WTC11 (cell line): ENCODE data around the gene CTRB1. TPM values are rescaled to one million over a fixed set of nuclear protein-coding genes. Genes with fewer than 3 reads are reported as not detected.

Experiments used
- ATAC-seq: fragments of 200-7000 bp; cut with Tn5 transposase; 2 replicates; pipeline ENCODE4 v1.10.0; 2021; ENCODE audit warnings: mild to moderate bottlenecking, moderate library complexity
- CTCF ChIA-PET: fragments of 300-600 bp; sonication (Branson Sonifier 250); formaldehyde crosslinking; loops from one replicate; lab custom pipeline; 2021; ENCODE audit warnings: antibody characterized with exemption; lab: Charles Lee
- POLR2A ChIA-PET: fragments of 350-600 bp; sonication (Branson Sonifier 250); formaldehyde crosslinking; loops from one replicate; lab custom pipeline; 2021; ENCODE audit warnings: antibody characterized with exemption; lab: Charles Lee
- DNase-seq: peaks from one replicate; pipeline ENCODE4 v3.0.0; 2021; ENCODE audit warnings: low spot score
- H3K27ac Mint-ChIP-seq: 2 replicates; pipeline ENCODE4 v1.8.0; 2021; ENCODE audit warnings: mixed read lengths
- H3K27me3 Mint-ChIP-seq: 2 replicates; pipeline ENCODE4 v1.8.0; 2021; ENCODE audit warnings: low read depth, mild to moderate bottlenecking, moderate library complexity, mixed read lengths
- H3K36me3 Mint-ChIP-seq: 2 replicates; pipeline ENCODE4 v1.8.0; 2021; ENCODE audit warnings: mixed read lengths
- H3K4me1 Mint-ChIP-seq: 2 replicates; pipeline ENCODE4 v1.8.0; 2022; ENCODE audit warnings: mixed read lengths
- H3K4me3 Mint-ChIP-seq: 2 replicates; pipeline ENCODE4 v1.8.0; 2021; ENCODE audit warnings: mild to moderate bottlenecking, moderate library complexity, mixed read lengths
- H3K9me3 Mint-ChIP-seq: 2 replicates; pipeline ENCODE4 v1.8.0; 2021; ENCODE audit warnings: mixed read lengths
- JUN ChIP-seq: sonication (generic); formaldehyde crosslinking; IDR thresholded peaks from 2 replicates; pipeline ENCODE4 v1.8.0; 2023; ENCODE audit warnings: mild to moderate bottlenecking, missing genetic modification reagents
- NR3C1 ChIP-seq: sonication (generic); formaldehyde crosslinking; conservative IDR thresholded peaks from 2 replicates; pipeline ENCODE4 v1.8.1; 2023; ENCODE audit warnings: low read depth, mild to moderate bottlenecking, missing genetic modification reagents
- SMAD4 ChIP-seq: sonication (generic); formaldehyde crosslinking; IDR thresholded peaks from 2 replicates; pipeline ENCODE4 v1.8.0; 2022; ENCODE audit warnings: mild to moderate bottlenecking, missing genetic modification reagents
- SOX15 ChIP-seq: fragments of 250-450 bp; sonication (Bioruptor Pico); IDR thresholded peaks from 2 replicates; pipeline ENCODE4 v1.9.0; 2021; ENCODE audit warnings: mild to moderate bottlenecking
- TCF7 ChIP-seq: sonication (generic); formaldehyde crosslinking; IDR thresholded peaks from 2 replicates; pipeline ENCODE4 v1.8.0; 2022; ENCODE audit warnings: mild to moderate bottlenecking, low read depth, missing genetic modification reagents, moderate library complexity
- TEAD1 ChIP-seq: sonication (generic); formaldehyde crosslinking; IDR thresholded peaks from 2 replicates; pipeline ENCODE4 v1.8.0; 2022; ENCODE audit warnings: mild to moderate bottlenecking, missing genetic modification reagents
- TP53 ChIP-seq: sonication (generic); formaldehyde crosslinking; IDR thresholded peaks from 2 replicates; pipeline ENCODE4 v1.8.1; 2023; ENCODE audit warnings: mild to moderate bottlenecking, missing genetic modification reagents
- ZNF121 ChIP-seq: sonication (generic); formaldehyde crosslinking; IDR thresholded peaks from 2 replicates; pipeline ENCODE4 v1.8.0; 2023; ENCODE audit warnings: missing genetic modification reagents
- ZNF138 ChIP-seq: sonication (generic); formaldehyde crosslinking; conservative IDR thresholded peaks from 2 replicates; pipeline ENCODE4 v1.8.1; 2022; ENCODE audit warnings: mild to moderate bottlenecking, moderate library complexity, missing genetic modification reagents
- ZNF232 ChIP-seq: sonication (generic); formaldehyde crosslinking; IDR thresholded peaks from 2 replicates; pipeline ENCODE4 v1.8.0; 2022; ENCODE audit warnings: mild to moderate bottlenecking, missing genetic modification reagents
- ZNF423 ChIP-seq: fragments of 250-450 bp; sonication (Bioruptor Pico); IDR thresholded peaks from 2 replicates; pipeline ENCODE4 v2.1.2; 2022; ENCODE audit warnings: mild to moderate bottlenecking, moderate library complexity
- total RNA-seq: library from RNA; stranded (reverse); gene quantifications from 3 replicates; pipeline ENCODE4 v1.2.3, GENCODE V29; 2021
- TF ChIP-seq, protein P1 (sequence below): fragments of 250-450 bp; sonication (Bioruptor Pico); IDR thresholded peaks from 2 replicates; pipeline ENCODE4 v1.9.0; 2021; ENCODE audit warnings: mild to moderate bottlenecking, borderline replicate concordance
- TF ChIP-seq, protein P2 (sequence below): sonication (generic); formaldehyde crosslinking; IDR thresholded peaks from 2 replicates; pipeline ENCODE4 v1.8.0; 2022; ENCODE audit warnings: mild to moderate bottlenecking, missing genetic modification reagents
- TF ChIP-seq, protein P3 (sequence below): sonication (generic); formaldehyde crosslinking; IDR thresholded peaks from 2 replicates; pipeline ENCODE4 v1.8.1; 2022; ENCODE audit warnings: low read depth, missing genetic modification reagents, borderline replicate concordance
- TF ChIP-seq, protein P4 (sequence below): sonication (generic); formaldehyde crosslinking; IDR thresholded peaks from 2 replicates; pipeline ENCODE4 v1.8.1; 2022; ENCODE audit warnings: mild to moderate bottlenecking, missing genetic modification reagents, moderate library complexity, borderline replicate concordance
- TF ChIP-seq, protein P5 (sequence below): fragments of 250-450 bp; sonication (Bioruptor Pico); IDR thresholded peaks from 2 replicates; pipeline ENCODE4 v2.1.2; 2022; ENCODE audit warnings: mild to moderate bottlenecking, moderate library complexity
- TF ChIP-seq, protein P6 (sequence below): sonication (generic); formaldehyde crosslinking; IDR thresholded peaks from 2 replicates; pipeline ENCODE4 v1.8.0; 2022; ENCODE audit warnings: missing genetic modification reagents

CTRB1 gene
- total RNA-seq, 1 experiment from 2014 or later = 3.9 TPM

DNA sequence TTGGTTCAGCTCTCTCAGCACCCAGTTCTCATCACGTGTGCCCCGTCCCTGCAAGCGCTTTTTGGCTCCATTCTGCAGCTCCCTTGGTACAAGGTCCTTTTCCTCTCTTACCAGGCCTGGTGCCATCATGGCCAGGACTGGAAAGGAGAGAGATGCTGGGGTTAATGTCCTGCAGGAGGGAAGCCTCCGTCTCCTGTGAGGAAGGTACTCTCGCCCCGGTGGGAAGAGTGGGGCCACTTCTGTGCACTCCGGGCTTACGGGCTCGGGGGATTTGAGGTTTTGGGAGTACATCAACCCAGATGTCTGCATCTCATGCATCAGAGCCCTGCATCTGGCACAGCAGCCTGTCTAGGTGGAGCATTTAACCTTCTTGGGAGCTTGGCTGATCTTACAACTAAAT is 22.0 kb upstream of the CTRB1 start:
- ATAC-seq (no peak), DNase-seq (no peak)
- no peaks in the 10 kb centered on the region; the same call in 1 of the 2 replicates for H3K27me3 Mint-ChIP-seq
- H3K9me3 Mint-ChIP-seq = no peaks in the 10 kb centered on the region
- ChIA-PET POLR2A (no interaction called here), CTCF (interaction anchor here (1.1 to 4.2 kb wide), 4 partner anchors 8 to 189 kb away, joined by 3 to 47 read pairs (median 4); no protein-coding TSS in a partner anchor)
- no peak overlapping the region for H3K4me3 Mint-ChIP-seq
- H3K36me3 Mint-ChIP-seq = no peaks in the 10 kb centered on the region
- H3K27ac Mint-ChIP-seq = no peak overlapping the region
- TF ChIP-seq, protein P1, sequence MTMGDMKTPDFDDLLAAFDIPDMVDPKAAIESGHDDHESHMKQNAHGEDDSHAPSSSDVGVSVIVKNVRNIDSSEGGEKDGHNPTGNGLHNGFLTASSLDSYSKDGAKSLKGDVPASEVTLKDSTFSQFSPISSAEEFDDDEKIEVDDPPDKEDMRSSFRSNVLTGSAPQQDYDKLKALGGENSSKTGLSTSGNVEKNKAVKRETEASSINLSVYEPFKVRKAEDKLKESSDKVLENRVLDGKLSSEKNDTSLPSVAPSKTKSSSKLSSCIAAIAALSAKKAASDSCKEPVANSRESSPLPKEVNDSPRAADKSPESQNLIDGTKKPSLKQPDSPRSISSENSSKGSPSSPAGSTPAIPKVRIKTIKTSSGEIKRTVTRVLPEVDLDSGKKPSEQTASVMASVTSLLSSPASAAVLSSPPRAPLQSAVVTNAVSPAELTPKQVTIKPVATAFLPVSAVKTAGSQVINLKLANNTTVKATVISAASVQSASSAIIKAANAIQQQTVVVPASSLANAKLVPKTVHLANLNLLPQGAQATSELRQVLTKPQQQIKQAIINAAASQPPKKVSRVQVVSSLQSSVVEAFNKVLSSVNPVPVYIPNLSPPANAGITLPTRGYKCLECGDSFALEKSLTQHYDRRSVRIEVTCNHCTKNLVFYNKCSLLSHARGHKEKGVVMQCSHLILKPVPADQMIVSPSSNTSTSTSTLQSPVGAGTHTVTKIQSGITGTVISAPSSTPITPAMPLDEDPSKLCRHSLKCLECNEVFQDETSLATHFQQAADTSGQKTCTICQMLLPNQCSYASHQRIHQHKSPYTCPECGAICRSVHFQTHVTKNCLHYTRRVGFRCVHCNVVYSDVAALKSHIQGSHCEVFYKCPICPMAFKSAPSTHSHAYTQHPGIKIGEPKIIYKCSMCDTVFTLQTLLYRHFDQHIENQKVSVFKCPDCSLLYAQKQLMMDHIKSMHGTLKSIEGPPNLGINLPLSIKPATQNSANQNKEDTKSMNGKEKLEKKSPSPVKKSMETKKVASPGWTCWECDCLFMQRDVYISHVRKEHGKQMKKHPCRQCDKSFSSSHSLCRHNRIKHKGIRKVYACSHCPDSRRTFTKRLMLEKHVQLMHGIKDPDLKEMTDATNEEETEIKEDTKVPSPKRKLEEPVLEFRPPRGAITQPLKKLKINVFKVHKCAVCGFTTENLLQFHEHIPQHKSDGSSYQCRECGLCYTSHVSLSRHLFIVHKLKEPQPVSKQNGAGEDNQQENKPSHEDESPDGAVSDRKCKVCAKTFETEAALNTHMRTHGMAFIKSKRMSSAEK (CRISPR knock-in tag) = no peak
- TF ChIP-seq, protein P2, sequence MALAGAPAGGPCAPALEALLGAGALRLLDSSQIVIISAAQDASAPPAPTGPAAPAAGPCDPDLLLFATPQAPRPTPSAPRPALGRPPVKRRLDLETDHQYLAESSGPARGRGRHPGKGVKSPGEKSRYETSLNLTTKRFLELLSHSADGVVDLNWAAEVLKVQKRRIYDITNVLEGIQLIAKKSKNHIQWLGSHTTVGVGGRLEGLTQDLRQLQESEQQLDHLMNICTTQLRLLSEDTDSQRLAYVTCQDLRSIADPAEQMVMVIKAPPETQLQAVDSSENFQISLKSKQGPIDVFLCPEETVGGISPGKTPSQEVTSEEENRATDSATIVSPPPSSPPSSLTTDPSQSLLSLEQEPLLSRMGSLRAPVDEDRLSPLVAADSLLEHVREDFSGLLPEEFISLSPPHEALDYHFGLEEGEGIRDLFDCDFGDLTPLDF = no peak
- TF ChIP-seq JUN (no peak), SOX15 (no peak), TP53 (CRISPR knock-in tag) (no peak), ZNF121 (CRISPR knock-in tag) (no peak), SMAD4 (CRISPR knock-in tag) (no peak), ZNF138 (no peak), ZNF423 (CRISPR knock-in tag) (no peak), ZNF232 (CRISPR knock-in tag) (no peak), TCF7 (CRISPR knock-in tag) (no peak)
- TF ChIP-seq, protein P3, sequence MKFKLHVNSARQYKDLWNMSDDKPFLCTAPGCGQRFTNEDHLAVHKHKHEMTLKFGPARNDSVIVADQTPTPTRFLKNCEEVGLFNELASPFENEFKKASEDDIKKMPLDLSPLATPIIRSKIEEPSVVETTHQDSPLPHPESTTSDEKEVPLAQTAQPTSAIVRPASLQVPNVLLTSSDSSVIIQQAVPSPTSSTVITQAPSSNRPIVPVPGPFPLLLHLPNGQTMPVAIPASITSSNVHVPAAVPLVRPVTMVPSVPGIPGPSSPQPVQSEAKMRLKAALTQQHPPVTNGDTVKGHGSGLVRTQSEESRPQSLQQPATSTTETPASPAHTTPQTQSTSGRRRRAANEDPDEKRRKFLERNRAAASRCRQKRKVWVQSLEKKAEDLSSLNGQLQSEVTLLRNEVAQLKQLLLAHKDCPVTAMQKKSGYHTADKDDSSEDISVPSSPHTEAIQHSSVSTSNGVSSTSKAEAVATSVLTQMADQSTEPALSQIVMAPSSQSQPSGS (CRISPR knock-in tag) = no peak
- TF ChIP-seq, protein P4, sequence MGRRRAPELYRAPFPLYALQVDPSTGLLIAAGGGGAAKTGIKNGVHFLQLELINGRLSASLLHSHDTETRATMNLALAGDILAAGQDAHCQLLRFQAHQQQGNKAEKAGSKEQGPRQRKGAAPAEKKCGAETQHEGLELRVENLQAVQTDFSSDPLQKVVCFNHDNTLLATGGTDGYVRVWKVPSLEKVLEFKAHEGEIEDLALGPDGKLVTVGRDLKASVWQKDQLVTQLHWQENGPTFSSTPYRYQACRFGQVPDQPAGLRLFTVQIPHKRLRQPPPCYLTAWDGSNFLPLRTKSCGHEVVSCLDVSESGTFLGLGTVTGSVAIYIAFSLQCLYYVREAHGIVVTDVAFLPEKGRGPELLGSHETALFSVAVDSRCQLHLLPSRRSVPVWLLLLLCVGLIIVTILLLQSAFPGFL (CRISPR knock-in tag) = no peak
- H3K4me1 Mint-ChIP-seq = peaks cover 9% of the 10 kb centered on the region

DNA sequence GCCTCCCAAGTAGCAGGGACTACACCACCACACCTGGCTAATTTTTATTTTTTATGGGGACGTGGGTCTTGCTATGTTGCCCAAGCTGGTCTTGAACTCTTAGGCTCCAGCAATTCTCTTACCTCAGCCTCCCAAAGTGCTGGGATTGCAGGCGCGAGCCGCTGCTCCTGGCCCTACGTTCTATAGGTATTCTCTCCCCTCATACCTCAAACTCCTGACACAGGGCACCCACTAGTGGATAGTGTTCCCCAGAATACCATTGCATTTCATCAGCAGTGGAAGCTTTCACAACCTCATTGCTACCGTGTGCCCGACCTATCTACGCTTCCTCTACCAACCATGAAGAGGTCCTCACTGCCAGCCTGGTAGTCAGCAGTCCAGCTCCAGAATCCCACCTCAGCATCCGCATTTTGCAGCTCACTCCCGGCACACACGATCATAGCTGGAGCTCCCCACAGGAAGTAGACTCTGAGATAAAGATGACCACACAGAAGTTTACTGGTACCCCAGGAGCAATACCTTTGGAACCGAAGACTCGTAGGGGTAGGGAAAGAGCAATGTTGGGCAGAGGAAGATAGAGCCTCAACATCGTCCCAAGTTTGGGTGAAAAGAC is 21.2 kb upstream of the CTRB1 start:
- DNase-seq = no peak
- H3K9me3 Mint-ChIP-seq = no peaks in the 10 kb centered on the region
- H3K36me3 Mint-ChIP-seq = no peaks in the 10 kb centered on the region
- ATAC-seq = peak; percentile 27
- no peak overlapping the region for H3K27ac Mint-ChIP-seq
- POLR2A ChIA-PET = no interaction called here
- peaks cover 9% of the 10 kb centered on the region for H3K4me1 Mint-ChIP-seq
- H3K4me3 Mint-ChIP-seq = no peak overlapping the region
- no peaks in the 10 kb centered on the region; the same call in 1 of the 2 replicates for H3K27me3 Mint-ChIP-seq
- CTCF ChIA-PET = interaction anchor here (0.5 to 4.2 kb wide), 9 partner anchors 9 to 353 kb away, joined by 3 to 47 read pairs (median 5); partner anchors contain the start of gene ZNRF1
- TF ChIP-seq NR3C1 (CRISPR knock-in tag) (no peak), TEAD1 (CRISPR knock-in tag) (no peak), SOX15 (no peak)
- TF ChIP-seq, protein P5, sequence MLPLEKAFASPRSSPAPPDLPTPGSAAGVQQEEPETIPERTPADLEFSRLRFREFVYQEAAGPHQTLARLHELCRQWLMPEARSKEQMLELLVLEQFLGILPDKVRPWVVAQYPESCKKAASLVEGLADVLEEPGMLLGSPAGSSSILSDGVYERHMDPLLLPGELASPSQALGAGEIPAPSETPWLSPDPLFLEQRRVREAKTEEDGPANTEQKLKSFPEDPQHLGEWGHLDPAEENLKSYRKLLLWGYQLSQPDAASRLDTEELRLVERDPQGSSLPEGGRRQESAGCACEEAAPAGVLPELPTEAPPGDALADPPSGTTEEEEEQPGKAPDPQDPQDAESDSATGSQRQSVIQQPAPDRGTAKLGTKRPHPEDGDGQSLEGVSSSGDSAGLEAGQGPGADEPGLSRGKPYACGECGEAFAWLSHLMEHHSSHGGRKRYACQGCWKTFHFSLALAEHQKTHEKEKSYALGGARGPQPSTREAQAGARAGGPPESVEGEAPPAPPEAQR (CRISPR knock-in tag) = no peak
- TF ChIP-seq, protein P6, sequence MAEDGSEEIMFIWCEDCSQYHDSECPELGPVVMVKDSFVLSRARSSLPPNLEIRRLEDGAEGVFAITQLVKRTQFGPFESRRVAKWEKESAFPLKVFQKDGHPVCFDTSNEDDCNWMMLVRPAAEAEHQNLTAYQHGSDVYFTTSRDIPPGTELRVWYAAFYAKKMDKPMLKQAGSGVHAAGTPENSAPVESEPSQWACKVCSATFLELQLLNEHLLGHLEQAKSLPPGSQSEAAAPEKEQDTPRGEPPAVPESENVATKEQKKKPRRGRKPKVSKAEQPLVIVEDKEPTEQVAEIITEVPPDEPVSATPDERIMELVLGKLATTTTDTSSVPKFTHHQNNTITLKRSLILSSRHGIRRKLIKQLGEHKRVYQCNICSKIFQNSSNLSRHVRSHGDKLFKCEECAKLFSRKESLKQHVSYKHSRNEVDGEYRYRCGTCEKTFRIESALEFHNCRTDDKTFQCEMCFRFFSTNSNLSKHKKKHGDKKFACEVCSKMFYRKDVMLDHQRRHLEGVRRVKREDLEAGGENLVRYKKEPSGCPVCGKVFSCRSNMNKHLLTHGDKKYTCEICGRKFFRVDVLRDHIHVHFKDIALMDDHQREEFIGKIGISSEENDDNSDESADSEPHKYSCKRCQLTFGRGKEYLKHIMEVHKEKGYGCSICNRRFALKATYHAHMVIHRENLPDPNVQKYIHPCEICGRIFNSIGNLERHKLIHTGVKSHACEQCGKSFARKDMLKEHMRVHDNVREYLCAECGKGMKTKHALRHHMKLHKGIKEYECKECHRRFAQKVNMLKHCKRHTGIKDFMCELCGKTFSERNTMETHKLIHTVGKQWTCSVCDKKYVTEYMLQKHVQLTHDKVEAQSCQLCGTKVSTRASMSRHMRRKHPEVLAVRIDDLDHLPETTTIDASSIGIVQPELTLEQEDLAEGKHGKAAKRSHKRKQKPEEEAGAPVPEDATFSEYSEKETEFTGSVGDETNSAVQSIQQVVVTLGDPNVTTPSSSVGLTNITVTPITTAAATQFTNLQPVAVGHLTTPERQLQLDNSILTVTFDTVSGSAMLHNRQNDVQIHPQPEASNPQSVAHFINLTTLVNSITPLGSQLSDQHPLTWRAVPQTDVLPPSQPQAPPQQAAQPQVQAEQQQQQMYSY (CRISPR knock-in tag) = peak; percentile 97
- TF ChIP-seq, all 79 proteins: peak for 1
